ENCODE data around the gene GAS2L3. TPM values are rescaled to one million over a fixed set of nuclear protein-coding genes. Genes with fewer than 3 reads are reported as not detected.
"Not testable (repeated sequence)": the region's sequence is repeated elsewhere in the genome, so short reads cannot be mapped to it uniquely, and the experiment has no call there.

The GAS2L3 gene
- total and polyA plus RNA-seq, 9 donors: 13.4 to 25.9 (median 17.5) TPM

DNA sequence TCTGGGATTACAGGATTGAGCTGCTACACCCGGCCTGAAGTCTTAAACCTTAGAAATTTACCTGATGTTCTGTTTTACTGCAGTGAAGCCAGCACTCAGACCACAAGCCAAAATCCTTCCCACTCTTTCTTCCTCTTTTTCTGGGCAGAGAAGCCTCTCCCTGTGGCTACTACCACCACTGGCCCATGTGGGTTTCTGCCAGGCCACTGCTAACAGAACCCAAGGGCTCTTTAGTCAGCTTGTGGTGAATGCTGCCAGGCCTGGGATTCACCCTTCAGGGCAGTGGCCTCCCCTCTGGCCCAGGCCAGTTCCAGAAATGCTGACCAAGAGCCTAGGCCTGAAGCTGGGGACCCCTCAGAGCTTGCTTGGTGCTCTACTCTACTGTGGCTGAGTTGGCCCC lies 35.3 kb downstream of the GAS2L3 start:
- no peak overlapping the region for H3K4me3 ChIP-seq (ENCODE audit: low read length)
- no peaks in the 10 kb centered on the region for H3K27me3 ChIP-seq (ENCODE audit: control insufficient read depth, insufficient read depth, low read length)
- no peaks in the 10 kb centered on the region for H3K4me1 ChIP-seq (ENCODE audit: control insufficient read depth, insufficient read depth, low read length)
- no peak for DNase-seq
- 83% methylated on average over 1 of the region's 1 CpG for WGBS (ENCODE audit: insufficient coverage)
- no peaks in the 10 kb centered on the region for H3K9me3 ChIP-seq (replicated peaks; ENCODE audit: control insufficient read depth, low read depth, low read length)
- no peak overlapping the region for H3K27ac ChIP-seq (ENCODE audit: low read length)
- peaks cover 9% of the 10 kb centered on the region for H3K36me3 ChIP-seq (ENCODE audit: control insufficient read depth, insufficient read depth, low read length)

- H3K27ac ChIP-seq (ENCODE audit: low read length): no peak overlapping the region
Measured at GRCh38 chr12:100610666-100611430, 37.4 kb downstream of the GAS2L3 start.

DNA sequence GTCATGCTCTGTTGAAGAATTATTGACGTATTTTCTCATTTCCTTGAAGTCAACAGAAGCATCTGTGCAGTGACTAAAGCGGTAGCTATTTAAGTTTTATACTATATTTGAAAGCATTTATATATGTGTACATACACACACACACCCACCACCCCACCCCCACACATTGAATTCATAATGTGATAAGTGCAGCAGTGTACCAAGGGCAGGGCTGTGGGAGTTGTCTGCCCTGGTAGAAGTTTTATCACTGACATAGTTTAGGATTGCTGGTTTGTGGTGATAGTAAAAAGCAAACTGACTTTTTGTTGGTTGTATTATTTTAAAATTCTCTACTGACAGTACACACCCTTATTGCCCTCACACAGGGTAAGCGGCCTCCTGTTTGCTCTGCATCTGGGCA lies 39.1 kb downstream of the GAS2L3 start:
- WGBS (ENCODE audit: insufficient coverage): no CpG with 5 or more reads among the region's 3 CpGs
- peaks cover 9% of the 10 kb centered on the region for H3K36me3 ChIP-seq (ENCODE audit: control insufficient read depth, insufficient read depth, low read length)
- no peaks in the 10 kb centered on the region for H3K9me3 ChIP-seq (replicated peaks; ENCODE audit: control insufficient read depth, low read depth, low read length)
- no peaks in the 10 kb centered on the region for H3K27me3 ChIP-seq (ENCODE audit: control insufficient read depth, insufficient read depth, low read length)
- H3K27ac ChIP-seq (ENCODE audit: low read length): no peak overlapping the region
- DNase-seq: no peak
- H3K4me1 ChIP-seq (ENCODE audit: control insufficient read depth, insufficient read depth, low read length): no peaks in the 10 kb centered on the region
- no peak overlapping the region for H3K4me3 ChIP-seq (ENCODE audit: low read length)

More at GRCh38 chr12:100610666-100611430, 37.4 kb downstream of the GAS2L3 start:
- Histone ChIP-seq H3K4me3 (ENCODE audit: low read length) (no peak overlapping the region), H3K36me3 (ENCODE audit: control insufficient read depth, insufficient read depth, low read length) (peaks cover 9% of the 10 kb centered on the region), H3K9me3 (replicated peaks; ENCODE audit: control insufficient read depth, low read depth, low read length) (no peaks in the 10 kb centered on the region), H3K27me3 (ENCODE audit: control insufficient read depth, insufficient read depth, low read length) (no peaks in the 10 kb centered on the region), H3K4me1 (ENCODE audit: control insufficient read depth, insufficient read depth, low read length) (no peaks in the 10 kb centered on the region)
- 100% methylated on average over 1 of the region's 4 CpGs for WGBS (ENCODE audit: insufficient coverage)
- DNase-seq: no peak

GRCh38 chr12:100624571-100624970 lies 51.1 kb downstream of the GAS2L3 start:
- DNase-seq: no peak
- H3K27me3 ChIP-seq (ENCODE audit: control insufficient read depth, insufficient read depth, low read length): no peaks in the 10 kb centered on the region
- H3K4me3 ChIP-seq (ENCODE audit: low read length): no peak overlapping the region
- no peaks in the 10 kb centered on the region for H3K9me3 ChIP-seq (replicated peaks; ENCODE audit: control insufficient read depth, low read depth, low read length)
- H3K27ac ChIP-seq (ENCODE audit: low read length): no peak overlapping the region
- H3K4me1 ChIP-seq (ENCODE audit: control insufficient read depth, insufficient read depth, low read length): no peaks in the 10 kb centered on the region
- no CpG with 5 or more reads among the region's 4 CpGs for WGBS (ENCODE audit: insufficient coverage)
- H3K36me3 ChIP-seq (ENCODE audit: control insufficient read depth, insufficient read depth, low read length): peaks cover 5% of the 10 kb centered on the region

DNA sequence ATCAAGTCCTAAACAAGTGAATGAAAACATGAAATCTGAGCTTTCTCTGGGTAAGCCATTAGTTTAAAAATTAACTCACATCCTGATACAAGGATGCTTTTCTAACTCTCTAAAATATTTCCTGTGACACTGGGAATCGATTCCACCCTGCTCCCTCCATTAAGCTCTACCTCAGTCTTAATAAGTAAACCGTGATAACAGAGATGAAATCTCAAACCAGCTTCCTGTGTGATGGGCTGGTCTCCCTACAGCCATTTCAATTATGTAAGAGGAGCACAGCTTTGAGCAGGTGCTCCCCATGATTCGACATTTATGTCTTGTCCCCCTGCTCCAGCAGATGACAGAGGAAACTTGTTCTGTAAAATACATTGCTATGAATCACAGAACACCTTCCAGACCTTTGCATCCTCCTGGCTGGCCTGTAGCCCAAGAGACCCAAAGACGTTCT lies 59.0 kb downstream of the GAS2L3 start:
- no peak overlapping the region for H3K4me3 ChIP-seq (ENCODE audit: low read length)
- no peak overlapping the region for H3K27ac ChIP-seq (ENCODE audit: low read length)
- H3K9me3 ChIP-seq (replicated peaks; ENCODE audit: control insufficient read depth, low read depth, low read length): no peaks in the 10 kb centered on the region
- no peaks in the 10 kb centered on the region for H3K4me1 ChIP-seq (ENCODE audit: control insufficient read depth, insufficient read depth, low read length)
- H3K27me3 ChIP-seq (ENCODE audit: control insufficient read depth, insufficient read depth, low read length): no peaks in the 10 kb centered on the region
- 50% methylated on average over 1 of the region's 4 CpGs for WGBS (ENCODE audit: insufficient coverage)
- DNase-seq: no peak
- no peaks in the 10 kb centered on the region for H3K36me3 ChIP-seq (ENCODE audit: control insufficient read depth, insufficient read depth, low read length)

- not testable (repeated sequence) for DNase-seq
Measured at GRCh38 chr12:100633082-100633785, 59.8 kb downstream of the GAS2L3 start.

DNA sequence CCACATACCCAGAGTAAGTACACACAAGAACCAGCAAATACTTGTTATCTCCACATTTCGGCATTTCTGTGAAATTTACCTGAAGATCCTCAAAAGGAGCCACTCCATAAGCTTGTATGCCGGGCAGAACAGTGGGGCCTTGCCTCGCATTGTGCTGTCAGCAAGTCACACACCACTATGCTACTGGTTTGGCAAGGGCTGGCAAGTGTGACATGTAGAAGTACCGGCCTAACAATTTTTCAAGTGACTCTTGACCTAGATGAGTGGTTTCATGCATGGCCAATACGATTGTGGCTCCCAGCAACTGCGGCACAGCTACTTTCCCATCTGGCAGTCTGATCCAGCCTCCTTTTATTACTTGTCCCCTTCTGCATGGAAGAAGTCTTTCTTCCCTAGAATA lies 69.8 kb downstream of the GAS2L3 start:
- Histone ChIP-seq H3K4me3 (ENCODE audit: low read length) (no peak overlapping the region), H3K27me3 (ENCODE audit: control insufficient read depth, insufficient read depth, low read length) (no peaks in the 10 kb centered on the region), H3K36me3 (ENCODE audit: control insufficient read depth, insufficient read depth, low read length) (no peaks in the 10 kb centered on the region), H3K9me3 (replicated peaks; ENCODE audit: control insufficient read depth, low read depth, low read length) (no peaks in the 10 kb centered on the region), H3K4me1 (ENCODE audit: control insufficient read depth, insufficient read depth, low read length) (no peaks in the 10 kb centered on the region), H3K27ac (ENCODE audit: low read length) (no peak overlapping the region)
- WGBS (ENCODE audit: insufficient coverage): 89% methylated on average over 4 of the region's 6 CpGs
- DNase-seq: no peak

More at GRCh38 chr12:100633082-100633785, 59.8 kb downstream of the GAS2L3 start:
- H3K4me1 ChIP-seq (ENCODE audit: control insufficient read depth, insufficient read depth, low read length); H3K36me3 ChIP-seq (ENCODE audit: control insufficient read depth, insufficient read depth, low read length); H3K27ac ChIP-seq (ENCODE audit: low read length); H3K27me3 ChIP-seq (ENCODE audit: control insufficient read depth, insufficient read depth, low read length); H3K4me3 ChIP-seq (ENCODE audit: low read length); H3K9me3 ChIP-seq (replicated peaks; ENCODE audit: control insufficient read depth, low read depth, low read length): not testable (repeated sequence)
- 79% methylated on average over 9 of the region's 11 CpGs for WGBS (ENCODE audit: insufficient coverage)

DNA sequence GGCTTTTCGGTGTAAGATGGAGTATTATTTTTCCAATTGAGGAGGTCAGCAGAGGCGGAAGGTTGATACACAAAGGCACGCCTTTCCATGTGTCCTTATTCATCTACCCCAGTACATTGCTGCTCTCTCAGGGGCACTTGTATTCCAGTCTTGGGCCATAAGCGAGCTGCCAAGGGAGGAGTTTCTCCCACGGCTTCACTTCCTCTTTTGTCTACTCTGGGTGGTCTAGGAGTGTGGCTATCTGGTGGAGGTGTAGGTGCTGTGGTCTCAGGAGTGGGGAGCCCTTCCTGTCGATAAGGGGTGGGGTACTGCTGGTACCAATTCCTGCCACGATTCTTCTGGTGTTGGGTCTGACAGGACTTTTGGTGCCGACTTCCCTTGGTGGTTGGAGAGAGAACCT lies 73.4 kb downstream of the GAS2L3 start:
- no CpG with 5 or more reads among the region's 8 CpGs for WGBS (ENCODE audit: insufficient coverage)
- no peaks in the 10 kb centered on the region for H3K4me1 ChIP-seq (ENCODE audit: control insufficient read depth, insufficient read depth, low read length)
- H3K27me3 ChIP-seq (ENCODE audit: control insufficient read depth, insufficient read depth, low read length): no peaks in the 10 kb centered on the region
- H3K4me3 ChIP-seq (ENCODE audit: low read length): no peak overlapping the region
- H3K36me3 ChIP-seq (ENCODE audit: control insufficient read depth, insufficient read depth, low read length): no peaks in the 10 kb centered on the region
- no peak overlapping the region for H3K27ac ChIP-seq (ENCODE audit: low read length)
- DNase-seq: no peak
- no peaks in the 10 kb centered on the region for H3K9me3 ChIP-seq (replicated peaks; ENCODE audit: control insufficient read depth, low read depth, low read length)

- no peaks in the 10 kb centered on the region for H3K9me3 ChIP-seq (replicated peaks; ENCODE audit: control insufficient read depth, low read depth, low read length)
- H3K27me3 ChIP-seq (ENCODE audit: control insufficient read depth, insufficient read depth, low read length): no peaks in the 10 kb centered on the region
- H3K27ac ChIP-seq (ENCODE audit: low read length): no peak overlapping the region
- no peaks in the 10 kb centered on the region for H3K36me3 ChIP-seq (ENCODE audit: control insufficient read depth, insufficient read depth, low read length)
- no peaks in the 10 kb centered on the region for H3K4me1 ChIP-seq (ENCODE audit: control insufficient read depth, insufficient read depth, low read length)
- no peak for DNase-seq
- 67% methylated on average over 2 of the region's 3 CpGs for WGBS (ENCODE audit: insufficient coverage)
- no peak overlapping the region for H3K4me3 ChIP-seq (ENCODE audit: low read length)
Measured at GRCh38 chr12:100651108-100651507, 77.6 kb downstream of the GAS2L3 start.

GRCh38 chr12:100651694-100652093 lies 78.2 kb downstream of the GAS2L3 start:
- H3K27ac ChIP-seq (ENCODE audit: low read length): no peak overlapping the region
- no peaks in the 10 kb centered on the region for H3K36me3 ChIP-seq (ENCODE audit: control insufficient read depth, insufficient read depth, low read length)
- H3K9me3 ChIP-seq (replicated peaks; ENCODE audit: control insufficient read depth, low read depth, low read length): no peaks in the 10 kb centered on the region
- H3K4me3 ChIP-seq (ENCODE audit: low read length): no peak overlapping the region
- no peak for DNase-seq
- WGBS (ENCODE audit: insufficient coverage): no CpG with 5 or more reads among the region's 4 CpGs
- no peaks in the 10 kb centered on the region for H3K27me3 ChIP-seq (ENCODE audit: control insufficient read depth, insufficient read depth, low read length)
- H3K4me1 ChIP-seq (ENCODE audit: control insufficient read depth, insufficient read depth, low read length): no peaks in the 10 kb centered on the region

Measured in muscle of leg (tissue), 11 donors.